ENCODE data around the gene RANBP3L.
"Not testable (repeated sequence)": the region's sequence is repeated elsewhere in the genome, so short reads cannot be mapped to it uniquely, and the experiment has no call there.

- TF ChIP-seq FOXM1 (IDR thresholded peaks at IDR 0.05; ENCODE audit: low read depth); CHD2 (IDR thresholded peaks at IDR 0.05; ENCODE audit: low read length, partially characterized antibody); CTCF (IDR thresholded peaks at IDR 0.05); POLR2AphosphoS5 (IDR thresholded peaks at IDR 0.05; ENCODE audit: low read depth, low read length); FOXJ3 (CRISPR knock-in tag; IDR thresholded peaks at IDR 0.05): not testable (repeated sequence)
Observed at GRCh38 chr5:36332720-36333119, 31.0 kb upstream of the RANBP3L start.
